Vagina (tissue), 2 donors: ENCODE measurements around the gene CKS1B.

ENCODE experiments used
- POLR2AphosphoS5 ChIP-seq, 2 donors: sonication (generic); formaldehyde crosslinking; IDR thresholded peaks; one replicate each; pipeline ENCODE4 v1.9.0; 2017; ENCODE audit warnings: antibody characterized with exemption in 2 of 2, mild to moderate bottlenecking in 2 of 2, low read depth in 1 of 2; ENCODE audit not compliant: insufficient read depth in 1 of 2
- TF ChIP-seq, protein P1 (sequence below), 3 experiments: fragments of 450-650 bp in 2 of 3; fragments of 200-600 bp in 1 of 3; sonication (generic) in 1 of 3; IDR thresholded peaks; one replicate each; pipeline ENCODE4 v1.5.1; 2017 to 2019; ENCODE audit warnings: antibody characterized with exemption in 3 of 3, mild to moderate bottlenecking in 2 of 3, moderate library complexity in 2 of 3

DNA sequence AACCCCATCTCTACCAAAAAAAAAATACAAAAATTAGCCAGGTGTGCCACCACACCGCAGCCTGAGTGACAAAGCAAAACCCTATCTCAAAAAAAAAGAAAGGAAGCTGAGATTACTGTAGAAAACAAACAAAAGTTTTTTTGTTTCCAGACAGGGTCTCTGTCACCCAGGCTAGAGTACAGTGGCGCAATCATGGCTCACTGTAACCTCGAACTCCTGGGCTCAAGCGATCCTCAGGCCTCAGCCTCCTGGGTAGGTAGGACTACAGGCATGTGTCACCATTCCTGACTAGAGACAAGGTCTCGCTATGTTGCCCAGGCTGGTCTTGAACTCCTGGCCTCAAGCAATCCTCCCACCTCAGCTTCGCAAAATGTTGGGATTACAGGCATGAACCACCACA, 10.1 kb upstream of the CKS1B start:
- TF ChIP-seq POLR2AphosphoS5 (IDR thresholded peaks at IDR 0.05; ENCODE audit: insufficient read depth in 1 of 2, low read depth in 1 of 2), result no peak
- TF ChIP-seq, protein P1, sequence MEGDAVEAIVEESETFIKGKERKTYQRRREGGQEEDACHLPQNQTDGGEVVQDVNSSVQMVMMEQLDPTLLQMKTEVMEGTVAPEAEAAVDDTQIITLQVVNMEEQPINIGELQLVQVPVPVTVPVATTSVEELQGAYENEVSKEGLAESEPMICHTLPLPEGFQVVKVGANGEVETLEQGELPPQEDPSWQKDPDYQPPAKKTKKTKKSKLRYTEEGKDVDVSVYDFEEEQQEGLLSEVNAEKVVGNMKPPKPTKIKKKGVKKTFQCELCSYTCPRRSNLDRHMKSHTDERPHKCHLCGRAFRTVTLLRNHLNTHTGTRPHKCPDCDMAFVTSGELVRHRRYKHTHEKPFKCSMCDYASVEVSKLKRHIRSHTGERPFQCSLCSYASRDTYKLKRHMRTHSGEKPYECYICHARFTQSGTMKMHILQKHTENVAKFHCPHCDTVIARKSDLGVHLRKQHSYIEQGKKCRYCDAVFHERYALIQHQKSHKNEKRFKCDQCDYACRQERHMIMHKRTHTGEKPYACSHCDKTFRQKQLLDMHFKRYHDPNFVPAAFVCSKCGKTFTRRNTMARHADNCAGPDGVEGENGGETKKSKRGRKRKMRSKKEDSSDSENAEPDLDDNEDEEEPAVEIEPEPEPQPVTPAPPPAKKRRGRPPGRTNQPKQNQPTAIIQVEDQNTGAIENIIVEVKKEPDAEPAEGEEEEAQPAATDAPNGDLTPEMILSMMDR (IDR thresholded peaks at IDR 0.05), result no peak
